PC-9 (cell line): ENCODE data around the gene BTK. TPM values are rescaled to one million over a fixed set of nuclear protein-coding genes. Genes with fewer than 3 reads are reported as not detected.
A peak's percentile ranks its signal among the peaks of the same experiment; 100 is the strongest.

Experiments
- BruUV-seq: library from RNA; stranded (reverse); fragments of 400-500 nt; replicated peaks from 2 replicates; lab custom pipeline; 2021; lab: Mats Ljungman, UMichigan
- CTCF ChIA-PET: fragments of 300-600 bp; sonication (Branson Sonifier 250); formaldehyde crosslinking; loops from one replicate; lab custom pipeline; 2022; ENCODE audit warnings: antibody characterized with exemption; lab: Charles Lee
- POLR2A ChIA-PET: fragments of 300-600 bp; sonication (Branson Sonifier 250); formaldehyde crosslinking; loops from one replicate; lab custom pipeline; 2022; ENCODE audit warnings: antibody characterized with exemption; ENCODE audit not compliant: unreplicated experiment; lab: Charles Lee
- DNase-seq, 2 experiments: peaks; one replicate each; pipeline versions ENCODE4 v3.0.0 to v3.0.0-alpha.2; 2015 to 2022; ENCODE audit warnings: mixed read lengths in 1 of 2
- H2AFZ ChIP-seq: fragments of 200-600 bp; sonication (generic); 2 replicates; pipeline ENCODE4 v1.8.1; 2017; ENCODE audit warnings: antibody characterized with exemption
- H3F3A ChIP-seq: fragments of 200-600 bp; sonication (generic); 2 replicates; pipeline ENCODE4 v1.8.1; 2017; ENCODE audit warnings: antibody characterized with exemption, mild to moderate bottlenecking, low read depth; ENCODE audit not compliant: insufficient read depth
- H3K27ac ChIP-seq: fragments of 200-600 bp; sonication (generic); 2 replicates; pipeline ENCODE4 v1.6.1; 2016; ENCODE audit warnings: mixed run types
- H3K27me3 ChIP-seq: fragments of 200-600 bp; sonication (generic); 2 replicates; pipeline ENCODE4 v1.6.1; 2016; ENCODE audit warnings: low read depth, mixed run types; ENCODE audit not compliant: insufficient read depth
- H3K36me3 ChIP-seq: fragments of 200-600 bp; sonication (generic); 2 replicates; pipeline ENCODE4 v1.6.1; 2016; ENCODE audit warnings: low read depth, mixed run types
- H3K4me1 ChIP-seq: fragments of 200-600 bp; sonication (generic); replicated peaks from 2 replicates; pipeline ENCODE4 v1.6.1; 2016; ENCODE audit warnings: mixed run types; ENCODE audit not compliant: insufficient read depth
- H3K4me2 ChIP-seq: fragments of 200-600 bp; sonication (generic); 2 replicates; pipeline ENCODE4 v1.6.1; 2017; ENCODE audit warnings: mixed run types
- H3K4me3 ChIP-seq: fragments of 200-600 bp; sonication (generic); 2 replicates; pipeline ENCODE4 v1.6.1; 2016; ENCODE audit warnings: mixed run types
- H3K79me2 ChIP-seq: fragments of 200-600 bp; sonication (generic); 2 replicates; pipeline ENCODE4 v1.6.1; 2017; ENCODE audit warnings: low read depth, mixed run types
- H3K9me2 ChIP-seq: fragments of 200-600 bp; sonication (generic); 2 replicates; pipeline ENCODE4 v1.8.1; 2017; ENCODE audit warnings: mild to moderate bottlenecking; ENCODE audit not compliant: insufficient read depth
- H3K9me3 ChIP-seq: fragments of 200-600 bp; sonication (generic); 2 replicates; pipeline ENCODE4 v1.8.1; 2016; ENCODE audit warnings: low read depth; ENCODE audit not compliant: insufficient read depth
- H4K20me1 ChIP-seq: fragments of 200-600 bp; sonication (generic); 2 replicates; pipeline ENCODE4 v1.8.1; 2017; ENCODE audit not compliant: insufficient read depth
- CTCF ChIP-seq: fragments of 200-600 bp; sonication (generic); conservative IDR thresholded peaks from 2 replicates; pipeline ENCODE4 v1.6.1; 2017; ENCODE audit warnings: mixed run types, antibody characterized with exemption, mild to moderate bottlenecking, moderate library complexity
- EZH2 ChIP-seq: fragments of 200-600 bp; sonication (generic); IDR thresholded peaks from 2 replicates; pipeline ENCODE4 v1.8.0; 2017; ENCODE audit warnings: antibody characterized with exemption, low read depth
- intact Hi-C: fragments of 100-400 bp; cut with micrococcal nuclease; formaldehyde crosslinking; loops from one replicate; pipeline ENCODE4 v1.10.0; 2022; ENCODE audit not compliant: unreplicated experiment
- total RNA-seq: library from RNA; stranded (reverse); gene quantifications from 2 replicates; pipeline ENCODE4 v1.2.3, GENCODE V29; 2021

The BTK gene
- total RNA-seq, 1 experiment from 2014 or later: not detected

GRCh38 chrX:101417190-101417589 lies 31.2 kb upstream of the BTK start:
- H3K9me2 ChIP-seq: no peaks in the 10 kb centered on the region
- H3K4me2 ChIP-seq: no peak overlapping the region; the same call in 1 of the 2 replicates
- H3K27ac ChIP-seq: no peak overlapping the region
- BruUV-seq: no TSS peak
- 0 out of 2 replicates have a peak, but pooled peaks cover 1% of the 10 kb centered on the region for H3K4me1 ChIP-seq
- no peak for DNase-seq
- H3K36me3 ChIP-seq: 0 out of 2 replicates have a peak, but pooled peaks cover under 1% of the 10 kb centered on the region
- 0 out of 2 replicates have a peak, but pooled peaks cover 1% of the 10 kb centered on the region for H4K20me1 ChIP-seq
- no peaks in the 10 kb centered on the region for H3K27me3 ChIP-seq
- ChIA-PET POLR2A (interaction anchor here (0.6 kb wide), 1 partner anchor 1940 kb away, joined by 6 read pairs; no protein-coding TSS in a partner anchor), CTCF (interaction anchor here (0.6 kb wide), 1 partner anchor 502 kb away, joined by 3 read pairs; no protein-coding TSS in a partner anchor)
- no peak overlapping the region for H2AFZ ChIP-seq
- no peak for TF ChIP-seq CTCF
- no peak overlapping the region for H3K4me3 ChIP-seq
- peaks cover 5% of the 10 kb centered on the region for H3F3A ChIP-seq
- H3K79me2 ChIP-seq: peaks cover 4% of the 10 kb centered on the region; the same call in 1 of the 2 replicates
- H3K9me3 ChIP-seq: no peaks in the 10 kb centered on the region
- intact Hi-C loops: loop anchor here (5.0 to 10.0 kb wide), 2 partner anchors 180 to 668 kb away; no protein-coding TSS in a partner anchor

GRCh38 chrX:101416691-101417090 lies 30.7 kb upstream of the BTK start:
- BruUV-seq: no TSS peak
- CTCF ChIA-PET: interaction anchor here (0.6 to 0.7 kb wide), 2 partner anchors 502 to 1484 kb away, joined by 3 to 19 read pairs; no protein-coding TSS in a partner anchor
- TF ChIP-seq EZH2: no peak
- TF ChIP-seq CTCF: no peak

GRCh38 chrX:101415180-101416145 lies 29.5 kb upstream of the BTK start:
- Histone ChIP-seq H3K4me2 (no peak overlapping the region), H3F3A (peaks cover 5% of the 10 kb centered on the region), H4K20me1 (peaks cover 16% of the 10 kb centered on the region; the same call in 1 of the 2 replicates), H3K4me1 (peaks cover 5% of the 10 kb centered on the region; the same call in 1 of the 2 replicates), H3K79me2 (peaks cover 20% of the 10 kb centered on the region), H3K27me3 (no peaks in the 10 kb centered on the region), H3K4me3 (no peak overlapping the region), H3K27ac (no peak overlapping the region), H3K9me3 (no peaks in the 10 kb centered on the region), H2AFZ (no peak overlapping the region), H3K9me2 (no peaks in the 10 kb centered on the region), H3K36me3 (peaks cover 6% of the 10 kb centered on the region; the same call in 1 of the 2 replicates)
- ChIA-PET POLR2A (no interaction called here), CTCF (interaction anchor here (0.7 kb wide), 1 partner anchor 1486 kb away, joined by 19 read pairs; no protein-coding TSS in a partner anchor)
- DNase-seq: peak in 1 of 2 experiments; percentile 16
- intact Hi-C loops: loop anchor here (2.0 to 10.0 kb wide), 3 partner anchors 182 to 669 kb away; no protein-coding TSS in a partner anchor
- no peak for TF ChIP-seq EZH2
- peak; percentile 79 for TF ChIP-seq CTCF
- no TSS peak for BruUV-seq

More at GRCh38 chrX:101416691-101417090, 30.7 kb upstream of the BTK start:
- Histone ChIP-seq H3F3A (peaks cover 5% of the 10 kb centered on the region), H2AFZ (no peak overlapping the region), H3K27me3 (no peaks in the 10 kb centered on the region), H3K4me1 (no peaks in the 10 kb centered on the region), H3K36me3 (peaks cover 5% of the 10 kb centered on the region; the same call in 1 of the 2 replicates), H3K27ac (no peak overlapping the region), H3K9me3 (no peaks in the 10 kb centered on the region), H3K9me2 (no peaks in the 10 kb centered on the region), H3K4me2 (no peak overlapping the region), H4K20me1 (peaks cover 6% of the 10 kb centered on the region; the same call in 1 of the 2 replicates), H3K79me2 (peaks cover 9% of the 10 kb centered on the region), H3K4me3 (no peak overlapping the region)
- POLR2A ChIA-PET: no interaction called here
- DNase-seq: no peak
- intact Hi-C loops: loop anchor here (5.0 to 10.0 kb wide), 2 partner anchors 181 to 668 kb away; no protein-coding TSS in a partner anchor
